Activated T-cell treated with anti-CD3 and anti-CD28 coated beads, Interleukin-2, amount 50 U/mL, for 1 hour (primary cell): ENCODE data around the gene DNMT1.

Experiments
- DNase-seq: peaks from one replicate; pipeline ENCODE4 v3.0.0-alpha.2; 2020

Gene DNMT1

GRCh38 chr19:10138879-10139795, 55.6 kb downstream of the DNMT1 start:
- no peak for DNase-seq

- DNase-seq = no peak
Observed at GRCh38 chr19:10137751-10138682, 56.7 kb downstream of the DNMT1 start.

- DNase-seq = no peak
Observed at GRCh38 chr19:10136936-10137335, 57.8 kb downstream of the DNMT1 start.

- DNase-seq = no peak
Observed at GRCh38 chr19:10135551-10136334, 59.0 kb downstream of the DNMT1 start.

- no peak for DNase-seq
Observed at GRCh38 chr19:10134040-10134439, 60.7 kb downstream of the DNMT1 start.

- no peak for DNase-seq
Observed at GRCh38 chr19:10133596-10133995, 61.2 kb downstream of the DNMT1 start.

GRCh38 chr19:10132905-10133304, 61.8 kb downstream of the DNMT1 start:
- no peak for DNase-seq

- DNase-seq = no peak
Observed at GRCh38 chr19:10126213-10126639, 68.5 kb downstream of the DNMT1 start.

GRCh38 chr19:10124429-10124828, 70.3 kb downstream of the DNMT1 start:
- DNase-seq = no peak

GRCh38 chr19:10122045-10122444, 72.7 kb downstream of the DNMT1 start:
- no peak for DNase-seq

GRCh38 chr19:10120538-10121189, 74.1 kb downstream of the DNMT1 start:
- no peak for DNase-seq

- no peak for DNase-seq
Observed at GRCh38 chr19:10118960-10119359, 75.8 kb downstream of the DNMT1 start.

GRCh38 chr19:10116866-10117616, 77.7 kb downstream of the DNMT1 start:
- DNase-seq = no peak

GRCh38 chr19:10116085-10116865, 78.5 kb downstream of the DNMT1 start:
- DNase-seq = no peak

GRCh38 chr19:10115392-10116084, 79.2 kb downstream of the DNMT1 start:
- DNase-seq = no peak

GRCh38 chr19:10114651-10115391, 79.9 kb downstream of the DNMT1 start:
- DNase-seq = no peak

GRCh38 chr19:10113964-10114650, 80.6 kb downstream of the DNMT1 start:
- DNase-seq = no peak

GRCh38 chr19:10113592-10113963, 81.2 kb downstream of the DNMT1 start:
- DNase-seq = no peak
